CD4-positive, alpha-beta T cell treated with Interferon alpha-2 for 1 hour (primary cell): Measurements from ENCODE around the gene TOLLIP.
"Not testable (repeated sequence)": the region's sequence is repeated elsewhere in the genome, so short reads cannot be mapped to it uniquely, and the experiment has no call there.

Experiments
- DNase-seq, 2 donors: peaks; one replicate each; pipeline ENCODE4 v3.0.0-alpha.2; 2020 to 2022

TOLLIP gene

GRCh38 chr11:1242751-1243150 is 66.7 kb downstream of the TOLLIP start:
- DNase-seq, result not testable (repeated sequence)

GRCh38 chr11:1242289-1242688 is 67.1 kb downstream of the TOLLIP start:
- DNase-seq, result no peak

- DNase-seq, result no peak
These were observed 67.7 kb downstream of the TOLLIP start for GRCh38 chr11:1241706-1242105.

- no peak for DNase-seq
These were observed 68.7 kb downstream of the TOLLIP start for GRCh38 chr11:1240771-1241170.

GRCh38 chr11:1239596-1240205 is 69.7 kb downstream of the TOLLIP start:
- DNase-seq, result no peak

GRCh38 chr11:1238767-1239595 is 70.5 kb downstream of the TOLLIP start:
- DNase-seq, result no peak

GRCh38 chr11:1237851-1238250 is 71.6 kb downstream of the TOLLIP start:
- DNase-seq, result no peak

- DNase-seq, result no peak
These were observed 72.3 kb downstream of the TOLLIP start for GRCh38 chr11:1237128-1237580.

GRCh38 chr11:1236316-1237127 is 72.9 kb downstream of the TOLLIP start:
- DNase-seq, result no peak

- no peak for DNase-seq
These were observed 73.5 kb downstream of the TOLLIP start for GRCh38 chr11:1235901-1236315.

GRCh38 chr11:1235306-1235900 is 74.0 kb downstream of the TOLLIP start:
- DNase-seq, result no peak

GRCh38 chr11:1234771-1235305 is 74.6 kb downstream of the TOLLIP start:
- no peak for DNase-seq

GRCh38 chr11:1234054-1234720 is 75.2 kb downstream of the TOLLIP start:
- DNase-seq, result no peak

- DNase-seq, result no peak
These were observed 75.9 kb downstream of the TOLLIP start for GRCh38 chr11:1233351-1234053.

- no peak for DNase-seq
These were observed 76.5 kb downstream of the TOLLIP start for GRCh38 chr11:1232883-1233321.

- no peak for DNase-seq
These were observed 77.2 kb downstream of the TOLLIP start for GRCh38 chr11:1232021-1232882.

GRCh38 chr11:1231396-1232020 is 77.9 kb downstream of the TOLLIP start:
- no peak for DNase-seq

GRCh38 chr11:1230456-1231395 is 78.7 kb downstream of the TOLLIP start:
- no peak for DNase-seq

- no peak for DNase-seq
These were observed 79.3 kb downstream of the TOLLIP start for GRCh38 chr11:1230121-1230455.
